OCI-LY1 (cell line): ENCODE results near the gene CHD5.

Source experiments
- CTCF ChIP-seq: fragments of 200-600 bp; sonication (generic), shearing (Covaris generic); IDR thresholded peaks from 2 replicates; pipeline ENCODE4 v1.5.1; 2017; ENCODE audit warnings: mild to moderate bottlenecking, antibody characterized with exemption, low read length, moderate library complexity, mixed read lengths
- EZH2 ChIP-seq: fragments of 200-600 bp; sonication (generic), shearing (Covaris generic); IDR thresholded peaks from 2 replicates; pipeline ENCODE4 v1.8.0; 2017; ENCODE audit warnings: borderline replicate concordance, mixed run types, mild to moderate bottlenecking, antibody characterized with exemption, low read length, moderate library complexity, mixed read lengths

- TF ChIP-seq CTCF, result no peak
- no peak for TF ChIP-seq EZH2
Measured at GRCh38 chr1:6105218-6105679, 74.9 kb downstream of the CHD5 start.
